WTC11 (cell line): ENCODE results near the gene PCSK1N. TPM values are rescaled to one million over a fixed set of nuclear protein-coding genes. Genes with fewer than 3 reads are reported as not detected.

ENCODE experiments used
- ATAC-seq: fragments of 200-7000 bp; cut with Tn5 transposase; 2 replicates; pipeline ENCODE4 v1.10.0; 2021; ENCODE audit warnings: mild to moderate bottlenecking, moderate library complexity
- CTCF ChIA-PET: fragments of 300-600 bp; sonication (Branson Sonifier 250); formaldehyde crosslinking; loops from one replicate; lab custom pipeline; 2021; ENCODE audit warnings: antibody characterized with exemption; lab: Charles Lee
- POLR2A ChIA-PET: fragments of 350-600 bp; sonication (Branson Sonifier 250); formaldehyde crosslinking; loops from one replicate; lab custom pipeline; 2021; ENCODE audit warnings: antibody characterized with exemption; lab: Charles Lee
- DNase-seq: peaks from one replicate; pipeline ENCODE4 v3.0.0; 2021; ENCODE audit warnings: low spot score
- H3K27ac Mint-ChIP-seq: 2 replicates; pipeline ENCODE4 v1.8.0; 2021; ENCODE audit warnings: mixed read lengths
- H3K27me3 Mint-ChIP-seq: 2 replicates; pipeline ENCODE4 v1.8.0; 2021; ENCODE audit warnings: low read depth, mild to moderate bottlenecking, moderate library complexity, mixed read lengths
- H3K36me3 Mint-ChIP-seq: 2 replicates; pipeline ENCODE4 v1.8.0; 2021; ENCODE audit warnings: mixed read lengths
- H3K4me1 Mint-ChIP-seq: 2 replicates; pipeline ENCODE4 v1.8.0; 2022; ENCODE audit warnings: mixed read lengths
- H3K4me3 Mint-ChIP-seq: 2 replicates; pipeline ENCODE4 v1.8.0; 2021; ENCODE audit warnings: mild to moderate bottlenecking, moderate library complexity, mixed read lengths
- H3K9me3 Mint-ChIP-seq: 2 replicates; pipeline ENCODE4 v1.8.0; 2021; ENCODE audit warnings: mixed read lengths
- FOXJ3 ChIP-seq: sonication (generic); formaldehyde crosslinking; IDR thresholded peaks from 2 replicates; pipeline ENCODE4 v1.9.0; 2021; ENCODE audit warnings: missing genetic modification reagents, mild to moderate bottlenecking, borderline replicate concordance
- FOXK1 ChIP-seq: sonication (generic); formaldehyde crosslinking; IDR thresholded peaks from 2 replicates; pipeline ENCODE4 v1.8.0; 2022; ENCODE audit warnings: mild to moderate bottlenecking, moderate library complexity, missing genetic modification reagents
- MXD4 ChIP-seq: fragments of 250-450 bp; sonication (Bioruptor Pico); IDR thresholded peaks from 2 replicates; pipeline ENCODE4 v1.8.0; 2021; ENCODE audit warnings: mild to moderate bottlenecking, moderate library complexity, borderline replicate concordance
- NR1H2 ChIP-seq: sonication (generic); formaldehyde crosslinking; IDR thresholded peaks from 2 replicates; pipeline ENCODE4 v1.9.0; 2021; ENCODE audit warnings: mild to moderate bottlenecking, moderate library complexity, missing genetic modification reagents
- NR2C2 ChIP-seq: sonication (generic); formaldehyde crosslinking; IDR thresholded peaks from 2 replicates; pipeline ENCODE4 v1.8.0; 2022; ENCODE audit warnings: mild to moderate bottlenecking, missing genetic modification reagents
- TCF7 ChIP-seq: sonication (generic); formaldehyde crosslinking; IDR thresholded peaks from 2 replicates; pipeline ENCODE4 v1.8.0; 2022; ENCODE audit warnings: mild to moderate bottlenecking, low read depth, missing genetic modification reagents, moderate library complexity
- ZNF138 ChIP-seq: sonication (generic); formaldehyde crosslinking; conservative IDR thresholded peaks from 2 replicates; pipeline ENCODE4 v1.8.1; 2022; ENCODE audit warnings: mild to moderate bottlenecking, moderate library complexity, missing genetic modification reagents
- ZNF232 ChIP-seq: sonication (generic); formaldehyde crosslinking; IDR thresholded peaks from 2 replicates; pipeline ENCODE4 v1.8.0; 2022; ENCODE audit warnings: mild to moderate bottlenecking, missing genetic modification reagents
- ZNF263 ChIP-seq: sonication (generic); formaldehyde crosslinking; IDR thresholded peaks from 2 replicates; pipeline ENCODE4 v1.8.1; 2022; ENCODE audit warnings: low read depth, mild to moderate bottlenecking, moderate library complexity, missing genetic modification reagents
- ZNF317 ChIP-seq: sonication (generic); formaldehyde crosslinking; IDR thresholded peaks from 2 replicates; pipeline ENCODE4 v1.8.1; 2023; ENCODE audit warnings: low read depth, mild to moderate bottlenecking, moderate library complexity, missing genetic modification reagents, borderline replicate concordance
- total RNA-seq: library from RNA; stranded (reverse); gene quantifications from 3 replicates; pipeline ENCODE4 v1.2.3, GENCODE V29; 2021
- TF ChIP-seq, protein P1 (sequence below): sonication (generic); formaldehyde crosslinking; IDR thresholded peaks from 2 replicates; pipeline ENCODE4 v1.8.0; 2023; ENCODE audit warnings: missing genetic modification reagents, mild to moderate bottlenecking, borderline replicate concordance
- TF ChIP-seq, protein P2 (sequence below): sonication (generic); formaldehyde crosslinking; IDR thresholded peaks from 2 replicates; pipeline ENCODE4 v1.8.0; 2023; ENCODE audit warnings: mild to moderate bottlenecking, missing genetic modification reagents
- TF ChIP-seq, protein P3 (sequence below): sonication (generic); formaldehyde crosslinking; IDR thresholded peaks from 2 replicates; pipeline ENCODE4 v1.8.0; 2022; ENCODE audit warnings: missing genetic modification reagents
- TF ChIP-seq, protein P4 (sequence below): sonication (generic); formaldehyde crosslinking; IDR thresholded peaks from 2 replicates; pipeline ENCODE4 v1.8.1; 2023; ENCODE audit warnings: mild to moderate bottlenecking, missing genetic modification reagents
- TF ChIP-seq, protein P5 (sequence below): fragments of 250-450 bp; sonication (Bioruptor Pico); IDR thresholded peaks from 2 replicates; pipeline ENCODE4 v2.1.2; 2022; ENCODE audit warnings: mild to moderate bottlenecking, moderate library complexity
- TF ChIP-seq, protein P6 (sequence below): fragments of 200-600 bp; IDR thresholded peaks from 2 replicates; pipeline ENCODE4 v1.8.0; 2022; ENCODE audit warnings: antibody characterized with exemption

PCSK1N gene
- total RNA-seq, 1 experiment from 2014 or later: 7.5 TPM

DNA sequence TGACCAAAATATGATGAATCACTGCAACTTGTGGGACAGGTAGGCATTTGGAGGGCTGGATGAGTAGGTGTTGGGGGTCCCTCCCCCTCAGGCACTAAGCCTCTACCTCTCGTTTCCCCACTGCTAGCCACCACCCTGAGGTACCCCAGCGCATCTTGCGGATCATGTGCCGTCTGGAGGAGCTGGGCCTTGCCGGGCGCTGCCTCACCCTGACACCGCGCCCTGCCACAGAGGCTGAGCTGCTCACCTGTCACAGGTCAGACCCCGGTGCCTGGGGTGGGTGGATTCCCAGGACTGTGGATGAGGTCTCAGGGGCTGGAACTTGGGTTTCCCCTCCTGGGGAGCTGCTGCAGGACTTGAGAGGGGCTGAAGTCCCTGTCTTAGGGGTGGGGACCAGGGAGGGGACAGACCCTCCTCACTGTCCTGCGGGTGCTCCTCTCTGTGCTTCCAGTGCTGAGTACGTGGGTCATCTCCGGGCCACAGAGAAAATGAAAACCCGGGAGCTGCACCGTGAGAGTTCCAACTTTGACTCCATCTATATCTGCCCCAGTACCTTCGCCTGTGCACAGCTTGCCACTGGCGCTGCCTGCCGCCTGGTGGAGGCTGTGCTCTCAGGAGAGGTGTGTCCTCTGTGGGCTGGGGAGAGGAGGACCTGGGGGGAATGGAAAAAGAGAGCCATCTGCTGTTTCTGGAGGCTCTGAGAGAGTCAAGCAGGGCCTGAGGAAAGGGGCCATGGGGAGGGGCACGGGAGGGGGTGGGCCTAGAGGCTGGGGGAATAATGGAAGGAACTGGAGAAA lies 19.2 kb downstream of the PCSK1N start:
- no peaks in the 10 kb centered on the region for H3K9me3 Mint-ChIP-seq
- POLR2A ChIA-PET: no interaction called here
- no peak for TF ChIP-seq ZNF263 (CRISPR knock-in tag)
- TF ChIP-seq, protein P1, sequence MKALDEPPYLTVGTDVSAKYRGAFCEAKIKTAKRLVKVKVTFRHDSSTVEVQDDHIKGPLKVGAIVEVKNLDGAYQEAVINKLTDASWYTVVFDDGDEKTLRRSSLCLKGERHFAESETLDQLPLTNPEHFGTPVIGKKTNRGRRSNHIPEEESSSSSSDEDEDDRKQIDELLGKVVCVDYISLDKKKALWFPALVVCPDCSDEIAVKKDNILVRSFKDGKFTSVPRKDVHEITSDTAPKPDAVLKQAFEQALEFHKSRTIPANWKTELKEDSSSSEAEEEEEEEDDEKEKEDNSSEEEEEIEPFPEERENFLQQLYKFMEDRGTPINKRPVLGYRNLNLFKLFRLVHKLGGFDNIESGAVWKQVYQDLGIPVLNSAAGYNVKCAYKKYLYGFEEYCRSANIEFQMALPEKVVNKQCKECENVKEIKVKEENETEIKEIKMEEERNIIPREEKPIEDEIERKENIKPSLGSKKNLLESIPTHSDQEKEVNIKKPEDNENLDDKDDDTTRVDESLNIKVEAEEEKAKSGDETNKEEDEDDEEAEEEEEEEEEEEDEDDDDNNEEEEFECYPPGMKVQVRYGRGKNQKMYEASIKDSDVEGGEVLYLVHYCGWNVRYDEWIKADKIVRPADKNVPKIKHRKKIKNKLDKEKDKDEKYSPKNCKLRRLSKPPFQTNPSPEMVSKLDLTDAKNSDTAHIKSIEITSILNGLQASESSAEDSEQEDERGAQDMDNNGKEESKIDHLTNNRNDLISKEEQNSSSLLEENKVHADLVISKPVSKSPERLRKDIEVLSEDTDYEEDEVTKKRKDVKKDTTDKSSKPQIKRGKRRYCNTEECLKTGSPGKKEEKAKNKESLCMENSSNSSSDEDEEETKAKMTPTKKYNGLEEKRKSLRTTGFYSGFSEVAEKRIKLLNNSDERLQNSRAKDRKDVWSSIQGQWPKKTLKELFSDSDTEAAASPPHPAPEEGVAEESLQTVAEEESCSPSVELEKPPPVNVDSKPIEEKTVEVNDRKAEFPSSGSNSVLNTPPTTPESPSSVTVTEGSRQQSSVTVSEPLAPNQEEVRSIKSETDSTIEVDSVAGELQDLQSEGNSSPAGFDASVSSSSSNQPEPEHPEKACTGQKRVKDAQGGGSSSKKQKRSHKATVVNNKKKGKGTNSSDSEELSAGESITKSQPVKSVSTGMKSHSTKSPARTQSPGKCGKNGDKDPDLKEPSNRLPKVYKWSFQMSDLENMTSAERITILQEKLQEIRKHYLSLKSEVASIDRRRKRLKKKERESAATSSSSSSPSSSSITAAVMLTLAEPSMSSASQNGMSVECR (CRISPR knock-in tag): no peak
- TF ChIP-seq, protein P2, sequence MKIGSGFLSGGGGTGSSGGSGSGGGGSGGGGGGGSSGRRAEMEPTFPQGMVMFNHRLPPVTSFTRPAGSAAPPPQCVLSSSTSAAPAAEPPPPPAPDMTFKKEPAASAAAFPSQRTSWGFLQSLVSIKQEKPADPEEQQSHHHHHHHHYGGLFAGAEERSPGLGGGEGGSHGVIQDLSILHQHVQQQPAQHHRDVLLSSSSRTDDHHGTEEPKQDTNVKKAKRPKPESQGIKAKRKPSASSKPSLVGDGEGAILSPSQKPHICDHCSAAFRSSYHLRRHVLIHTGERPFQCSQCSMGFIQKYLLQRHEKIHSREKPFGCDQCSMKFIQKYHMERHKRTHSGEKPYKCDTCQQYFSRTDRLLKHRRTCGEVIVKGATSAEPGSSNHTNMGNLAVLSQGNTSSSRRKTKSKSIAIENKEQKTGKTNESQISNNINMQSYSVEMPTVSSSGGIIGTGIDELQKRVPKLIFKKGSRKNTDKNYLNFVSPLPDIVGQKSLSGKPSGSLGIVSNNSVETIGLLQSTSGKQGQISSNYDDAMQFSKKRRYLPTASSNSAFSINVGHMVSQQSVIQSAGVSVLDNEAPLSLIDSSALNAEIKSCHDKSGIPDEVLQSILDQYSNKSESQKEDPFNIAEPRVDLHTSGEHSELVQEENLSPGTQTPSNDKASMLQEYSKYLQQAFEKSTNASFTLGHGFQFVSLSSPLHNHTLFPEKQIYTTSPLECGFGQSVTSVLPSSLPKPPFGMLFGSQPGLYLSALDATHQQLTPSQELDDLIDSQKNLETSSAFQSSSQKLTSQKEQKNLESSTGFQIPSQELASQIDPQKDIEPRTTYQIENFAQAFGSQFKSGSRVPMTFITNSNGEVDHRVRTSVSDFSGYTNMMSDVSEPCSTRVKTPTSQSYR (CRISPR knock-in tag): no peak
- TF ChIP-seq MXD4 (CRISPR knock-in tag): no peak
- TF ChIP-seq NR1H2 (CRISPR knock-in tag): no peak
- TF ChIP-seq, protein P3, sequence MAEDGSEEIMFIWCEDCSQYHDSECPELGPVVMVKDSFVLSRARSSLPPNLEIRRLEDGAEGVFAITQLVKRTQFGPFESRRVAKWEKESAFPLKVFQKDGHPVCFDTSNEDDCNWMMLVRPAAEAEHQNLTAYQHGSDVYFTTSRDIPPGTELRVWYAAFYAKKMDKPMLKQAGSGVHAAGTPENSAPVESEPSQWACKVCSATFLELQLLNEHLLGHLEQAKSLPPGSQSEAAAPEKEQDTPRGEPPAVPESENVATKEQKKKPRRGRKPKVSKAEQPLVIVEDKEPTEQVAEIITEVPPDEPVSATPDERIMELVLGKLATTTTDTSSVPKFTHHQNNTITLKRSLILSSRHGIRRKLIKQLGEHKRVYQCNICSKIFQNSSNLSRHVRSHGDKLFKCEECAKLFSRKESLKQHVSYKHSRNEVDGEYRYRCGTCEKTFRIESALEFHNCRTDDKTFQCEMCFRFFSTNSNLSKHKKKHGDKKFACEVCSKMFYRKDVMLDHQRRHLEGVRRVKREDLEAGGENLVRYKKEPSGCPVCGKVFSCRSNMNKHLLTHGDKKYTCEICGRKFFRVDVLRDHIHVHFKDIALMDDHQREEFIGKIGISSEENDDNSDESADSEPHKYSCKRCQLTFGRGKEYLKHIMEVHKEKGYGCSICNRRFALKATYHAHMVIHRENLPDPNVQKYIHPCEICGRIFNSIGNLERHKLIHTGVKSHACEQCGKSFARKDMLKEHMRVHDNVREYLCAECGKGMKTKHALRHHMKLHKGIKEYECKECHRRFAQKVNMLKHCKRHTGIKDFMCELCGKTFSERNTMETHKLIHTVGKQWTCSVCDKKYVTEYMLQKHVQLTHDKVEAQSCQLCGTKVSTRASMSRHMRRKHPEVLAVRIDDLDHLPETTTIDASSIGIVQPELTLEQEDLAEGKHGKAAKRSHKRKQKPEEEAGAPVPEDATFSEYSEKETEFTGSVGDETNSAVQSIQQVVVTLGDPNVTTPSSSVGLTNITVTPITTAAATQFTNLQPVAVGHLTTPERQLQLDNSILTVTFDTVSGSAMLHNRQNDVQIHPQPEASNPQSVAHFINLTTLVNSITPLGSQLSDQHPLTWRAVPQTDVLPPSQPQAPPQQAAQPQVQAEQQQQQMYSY (CRISPR knock-in tag): no peak
- TF ChIP-seq ZNF232: no peak
- H3K27me3 Mint-ChIP-seq: no peaks in the 10 kb centered on the region
- H3K4me1 Mint-ChIP-seq: no peaks in the 10 kb centered on the region
- H3K27ac Mint-ChIP-seq: no peak overlapping the region
- DNase-seq (no peak), ATAC-seq (no peak)
- H3K36me3 Mint-ChIP-seq: peaks cover 3% of the 10 kb centered on the region
- H3K4me3 Mint-ChIP-seq: no peak overlapping the region
- CTCF ChIA-PET: interaction anchor here (0.7 kb wide), 1 partner anchor 121 kb away, joined by 4 read pairs; no protein-coding TSS in a partner anchor

DNA sequence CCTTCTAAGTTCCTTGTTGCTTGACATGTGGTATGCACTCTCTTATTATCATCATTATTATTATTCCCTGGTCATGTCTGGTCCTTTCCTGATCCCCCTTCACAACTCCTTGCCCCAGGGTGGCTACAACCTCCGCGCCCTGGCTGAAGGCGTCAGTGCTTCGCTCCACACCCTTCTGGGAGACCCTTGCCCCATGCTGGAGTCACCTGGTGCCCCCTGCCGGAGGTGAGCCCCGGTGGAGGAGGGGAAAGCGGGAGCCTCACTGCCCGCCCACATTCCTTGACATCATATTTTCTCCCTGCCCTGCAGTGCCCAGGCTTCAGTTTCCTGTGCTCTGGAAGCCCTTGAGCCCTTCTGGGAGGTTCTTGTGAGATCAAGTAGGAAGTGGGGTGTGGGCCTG lies 20.1 kb downstream of the PCSK1N start:
- ATAC-seq: no peak
- Mint-ChIP-seq H3K27ac (no peak overlapping the region), H3K4me1 (no peaks in the 10 kb centered on the region), H3K9me3 (no peaks in the 10 kb centered on the region), H3K27me3 (no peaks in the 10 kb centered on the region), H3K4me3 (no peak overlapping the region), H3K36me3 (peaks cover 3% of the 10 kb centered on the region)
- no peak for DNase-seq
- CTCF ChIA-PET: no interaction called here
- POLR2A ChIA-PET: no interaction called here
- no peak for TF ChIP-seq ZNF138 (CRISPR knock-in tag)
- TF ChIP-seq, protein P4, sequence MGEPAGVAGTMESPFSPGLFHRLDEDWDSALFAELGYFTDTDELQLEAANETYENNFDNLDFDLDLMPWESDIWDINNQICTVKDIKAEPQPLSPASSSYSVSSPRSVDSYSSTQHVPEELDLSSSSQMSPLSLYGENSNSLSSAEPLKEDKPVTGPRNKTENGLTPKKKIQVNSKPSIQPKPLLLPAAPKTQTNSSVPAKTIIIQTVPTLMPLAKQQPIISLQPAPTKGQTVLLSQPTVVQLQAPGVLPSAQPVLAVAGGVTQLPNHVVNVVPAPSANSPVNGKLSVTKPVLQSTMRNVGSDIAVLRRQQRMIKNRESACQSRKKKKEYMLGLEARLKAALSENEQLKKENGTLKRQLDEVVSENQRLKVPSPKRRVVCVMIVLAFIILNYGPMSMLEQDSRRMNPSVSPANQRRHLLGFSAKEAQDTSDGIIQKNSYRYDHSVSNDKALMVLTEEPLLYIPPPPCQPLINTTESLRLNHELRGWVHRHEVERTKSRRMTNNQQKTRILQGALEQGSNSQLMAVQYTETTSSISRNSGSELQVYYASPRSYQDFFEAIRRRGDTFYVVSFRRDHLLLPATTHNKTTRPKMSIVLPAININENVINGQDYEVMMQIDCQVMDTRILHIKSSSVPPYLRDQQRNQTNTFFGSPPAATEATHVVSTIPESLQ (CRISPR knock-in tag): no peak
- no peak for TF ChIP-seq ZNF232
- no peak for TF ChIP-seq FOXK1 (CRISPR knock-in tag)
- TF ChIP-seq, protein P5, sequence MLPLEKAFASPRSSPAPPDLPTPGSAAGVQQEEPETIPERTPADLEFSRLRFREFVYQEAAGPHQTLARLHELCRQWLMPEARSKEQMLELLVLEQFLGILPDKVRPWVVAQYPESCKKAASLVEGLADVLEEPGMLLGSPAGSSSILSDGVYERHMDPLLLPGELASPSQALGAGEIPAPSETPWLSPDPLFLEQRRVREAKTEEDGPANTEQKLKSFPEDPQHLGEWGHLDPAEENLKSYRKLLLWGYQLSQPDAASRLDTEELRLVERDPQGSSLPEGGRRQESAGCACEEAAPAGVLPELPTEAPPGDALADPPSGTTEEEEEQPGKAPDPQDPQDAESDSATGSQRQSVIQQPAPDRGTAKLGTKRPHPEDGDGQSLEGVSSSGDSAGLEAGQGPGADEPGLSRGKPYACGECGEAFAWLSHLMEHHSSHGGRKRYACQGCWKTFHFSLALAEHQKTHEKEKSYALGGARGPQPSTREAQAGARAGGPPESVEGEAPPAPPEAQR: no peak
- no peak for TF ChIP-seq NR2C2 (CRISPR knock-in tag)
- TF ChIP-seq, protein P6, sequence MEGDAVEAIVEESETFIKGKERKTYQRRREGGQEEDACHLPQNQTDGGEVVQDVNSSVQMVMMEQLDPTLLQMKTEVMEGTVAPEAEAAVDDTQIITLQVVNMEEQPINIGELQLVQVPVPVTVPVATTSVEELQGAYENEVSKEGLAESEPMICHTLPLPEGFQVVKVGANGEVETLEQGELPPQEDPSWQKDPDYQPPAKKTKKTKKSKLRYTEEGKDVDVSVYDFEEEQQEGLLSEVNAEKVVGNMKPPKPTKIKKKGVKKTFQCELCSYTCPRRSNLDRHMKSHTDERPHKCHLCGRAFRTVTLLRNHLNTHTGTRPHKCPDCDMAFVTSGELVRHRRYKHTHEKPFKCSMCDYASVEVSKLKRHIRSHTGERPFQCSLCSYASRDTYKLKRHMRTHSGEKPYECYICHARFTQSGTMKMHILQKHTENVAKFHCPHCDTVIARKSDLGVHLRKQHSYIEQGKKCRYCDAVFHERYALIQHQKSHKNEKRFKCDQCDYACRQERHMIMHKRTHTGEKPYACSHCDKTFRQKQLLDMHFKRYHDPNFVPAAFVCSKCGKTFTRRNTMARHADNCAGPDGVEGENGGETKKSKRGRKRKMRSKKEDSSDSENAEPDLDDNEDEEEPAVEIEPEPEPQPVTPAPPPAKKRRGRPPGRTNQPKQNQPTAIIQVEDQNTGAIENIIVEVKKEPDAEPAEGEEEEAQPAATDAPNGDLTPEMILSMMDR: no peak
- TF ChIP-seq ZNF317 (CRISPR knock-in tag): no peak
- TF ChIP-seq FOXJ3: no peak
- TF ChIP-seq TCF7: no peak
